Brain microvascular endothelial cell (primary cell): ENCODE data around the gene LRRC61.

Experiments used
- DNase-seq: peaks from one replicate; pipeline ENCODE4 v3.0.0-alpha.2; 2020
- H3K27ac ChIP-seq: fragments of 250-450 bp; sonication (Bioruptor Pico); 2 replicates; pipeline ENCODE4 v1.5.1; 2020; ENCODE audit warnings: mild to moderate bottlenecking, moderate library complexity
- H3K27me3 ChIP-seq: fragments of 250-450 bp; sonication (Bioruptor Pico); replicated peaks from 2 replicates; pipeline ENCODE4 v1.5.1; 2020; ENCODE audit warnings: mild to moderate bottlenecking
- H3K36me3 ChIP-seq: fragments of 250-450 bp; sonication (Bioruptor Pico); replicated peaks from 2 replicates; pipeline ENCODE4 v1.5.1; 2020; ENCODE audit warnings: mild to moderate bottlenecking
- H3K4me3 ChIP-seq: 2 replicates; pipeline ENCODE4 v1.5.1; 2011; ENCODE audit warnings: low read depth, mild to moderate bottlenecking, control low read depth, low read length, moderate library complexity
- CTCF ChIP-seq: IDR thresholded peaks from 2 replicates; pipeline ENCODE4 v1.5.1; 2011; ENCODE audit warnings: low read depth, mild to moderate bottlenecking, moderate library complexity, low read length, control low read depth, inconsistent platforms; ENCODE audit errors: missing control alignments
- in situ Hi-C: cut with HindIII; loops from 2 replicates; pipeline ENCODE4 v1.10.0; 2017; ENCODE audit warnings: low sequenced_read_pairs, low pct_ligation_motif_present

The LRRC61 gene

GRCh38 chr7:150371131-150371995 is 48.2 kb downstream of the LRRC61 start:
- no peak overlapping the region for H3K4me3 ChIP-seq
- in situ Hi-C loops, result no loop called here
- DNase-seq, result no peak
- no peak for TF ChIP-seq CTCF
- peaks cover 30% of the 10 kb centered on the region for H3K36me3 ChIP-seq
- H3K27ac ChIP-seq, result peak overlapping the region; percentile 70
- H3K27me3 ChIP-seq, result no peaks in the 10 kb centered on the region

- DNase-seq, result no peak
- H3K4me3 ChIP-seq, result no peak overlapping the region
- TF ChIP-seq CTCF, result no peak
- in situ Hi-C loops, result no loop called here
- H3K27ac ChIP-seq, result no peak overlapping the region
- peaks cover 30% of the 10 kb centered on the region for H3K36me3 ChIP-seq
- H3K27me3 ChIP-seq, result no peaks in the 10 kb centered on the region
Observed at GRCh38 chr7:150371996-150372270, 48.8 kb downstream of the LRRC61 start.

GRCh38 chr7:150372271-150373048 is 49.3 kb downstream of the LRRC61 start:
- peaks cover 30% of the 10 kb centered on the region for H3K36me3 ChIP-seq
- H3K27me3 ChIP-seq, result no peaks in the 10 kb centered on the region
- H3K4me3 ChIP-seq, result no peak overlapping the region
- no peak overlapping the region for H3K27ac ChIP-seq
- no peak for DNase-seq
- TF ChIP-seq CTCF, result no peak
- in situ Hi-C loops, result no loop called here

- in situ Hi-C loops, result no loop called here
- H3K36me3 ChIP-seq, result peaks cover 30% of the 10 kb centered on the region
- no peak overlapping the region for H3K4me3 ChIP-seq
- TF ChIP-seq CTCF, result no peak
- no peak overlapping the region for H3K27ac ChIP-seq
- no peaks in the 10 kb centered on the region for H3K27me3 ChIP-seq
- DNase-seq, result no peak
Observed at GRCh38 chr7:150373049-150373801, 50.1 kb downstream of the LRRC61 start.

GRCh38 chr7:150374026-150374425 is 50.9 kb downstream of the LRRC61 start:
- in situ Hi-C loops, result no loop called here
- DNase-seq, result no peak
- no peak overlapping the region for H3K27ac ChIP-seq
- H3K27me3 ChIP-seq, result no peaks in the 10 kb centered on the region
- no peak for TF ChIP-seq CTCF
- peaks cover 30% of the 10 kb centered on the region for H3K36me3 ChIP-seq
- no peak overlapping the region for H3K4me3 ChIP-seq
